Measurements from ENCODE around the gene UBE2E1. TPM values are rescaled to one million over a fixed set of nuclear protein-coding genes. Genes with fewer than 3 reads are reported as not detected.
"Not testable (repeated sequence)": the region's sequence is repeated elsewhere in the genome, so short reads cannot be mapped to it uniquely, and the experiment has no call there.

Gene UBE2E1
- polyA plus RNA-seq, 1 experiment: 134 TPM

DNA sequence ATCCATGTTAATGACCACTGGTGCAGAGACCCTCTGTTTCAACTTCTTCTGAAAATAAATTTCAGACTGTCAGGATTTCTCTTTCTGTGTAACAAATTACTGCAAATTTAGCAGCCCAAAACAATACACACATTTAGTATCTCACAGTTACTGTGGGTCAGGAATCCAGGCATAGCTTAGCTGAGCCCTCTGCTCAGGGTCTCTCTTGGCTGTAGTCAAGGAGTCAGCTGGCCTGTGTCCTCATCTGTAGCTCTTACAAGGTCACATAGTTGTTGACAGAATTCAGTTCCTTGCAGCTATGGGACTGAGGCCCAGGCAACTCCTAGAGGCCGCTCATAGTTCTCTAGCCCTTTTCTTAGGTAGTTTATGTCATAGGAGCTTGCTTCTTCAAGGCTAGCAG, 59.2 kb downstream of the UBE2E1 start:
- H3K27me3 ChIP-seq (ENCODE audit: control insufficient read depth, insufficient read depth, low read length): no peaks in the 10 kb centered on the region
- no peaks in the 10 kb centered on the region for H3K9me3 ChIP-seq (ENCODE audit: control insufficient read depth, insufficient read depth, low read length)
- TF ChIP-seq, protein P1, sequence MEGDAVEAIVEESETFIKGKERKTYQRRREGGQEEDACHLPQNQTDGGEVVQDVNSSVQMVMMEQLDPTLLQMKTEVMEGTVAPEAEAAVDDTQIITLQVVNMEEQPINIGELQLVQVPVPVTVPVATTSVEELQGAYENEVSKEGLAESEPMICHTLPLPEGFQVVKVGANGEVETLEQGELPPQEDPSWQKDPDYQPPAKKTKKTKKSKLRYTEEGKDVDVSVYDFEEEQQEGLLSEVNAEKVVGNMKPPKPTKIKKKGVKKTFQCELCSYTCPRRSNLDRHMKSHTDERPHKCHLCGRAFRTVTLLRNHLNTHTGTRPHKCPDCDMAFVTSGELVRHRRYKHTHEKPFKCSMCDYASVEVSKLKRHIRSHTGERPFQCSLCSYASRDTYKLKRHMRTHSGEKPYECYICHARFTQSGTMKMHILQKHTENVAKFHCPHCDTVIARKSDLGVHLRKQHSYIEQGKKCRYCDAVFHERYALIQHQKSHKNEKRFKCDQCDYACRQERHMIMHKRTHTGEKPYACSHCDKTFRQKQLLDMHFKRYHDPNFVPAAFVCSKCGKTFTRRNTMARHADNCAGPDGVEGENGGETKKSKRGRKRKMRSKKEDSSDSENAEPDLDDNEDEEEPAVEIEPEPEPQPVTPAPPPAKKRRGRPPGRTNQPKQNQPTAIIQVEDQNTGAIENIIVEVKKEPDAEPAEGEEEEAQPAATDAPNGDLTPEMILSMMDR (IDR thresholded peaks at IDR 0.05; ENCODE audit: low read depth, low read length): no peak
- no peak for DNase-seq (ENCODE audit: low read depth, low spot score)
- no peak overlapping the region for H3K4me3 ChIP-seq (ENCODE audit: low read depth, low read length)
- ChIA-PET CTCF (interaction anchor here (1.2 kb wide), 1 partner anchor 31 kb away, joined by 3 read pairs; no protein-coding TSS in a partner anchor), POLR2A (interaction anchor here (0.7 kb wide), 1 partner anchor 73 kb away, joined by 3 read pairs; no protein-coding TSS in a partner anchor)
- no peak overlapping the region for H3K27ac ChIP-seq (ENCODE audit: low read depth, low read length)

DNA sequence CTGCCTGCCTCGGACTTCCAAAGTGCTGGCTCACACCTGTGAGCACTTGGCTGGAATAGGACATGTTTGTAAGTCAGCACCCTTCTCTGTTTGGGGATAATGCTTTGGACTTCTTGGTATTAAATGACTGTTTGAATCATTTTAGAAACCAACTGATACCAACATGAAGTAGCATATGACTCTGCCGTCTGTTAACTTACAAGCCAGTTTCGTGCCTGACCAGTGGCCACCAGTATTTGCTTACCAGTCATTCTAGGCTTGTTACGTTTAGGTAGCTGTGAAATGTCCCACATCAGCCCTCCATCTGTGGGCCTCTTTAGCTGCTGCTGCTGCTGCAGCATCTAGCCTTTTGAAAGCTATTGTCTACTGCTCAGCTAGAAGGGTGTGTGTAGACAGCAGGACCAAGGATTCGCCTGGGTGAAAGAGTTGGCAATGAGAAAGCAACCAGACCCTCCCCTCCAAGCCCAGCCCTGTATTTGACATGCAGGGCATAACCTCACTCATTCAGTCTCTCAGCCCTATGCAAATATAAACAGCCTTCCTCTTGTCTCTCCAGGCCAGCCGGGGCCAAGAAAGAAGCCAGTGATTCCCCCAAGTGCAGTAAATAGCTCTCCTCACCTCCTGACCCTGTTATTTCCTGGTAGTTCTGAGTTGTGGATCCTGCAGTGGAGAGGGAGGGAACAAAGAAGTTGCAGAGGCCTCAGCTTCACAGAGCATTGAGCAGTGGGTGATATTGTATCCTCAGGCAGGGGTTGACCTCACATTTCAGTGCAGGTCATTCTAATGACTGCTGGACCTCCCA, 60.0 kb downstream of the UBE2E1 start:
- Histone ChIP-seq H3K27ac (ENCODE audit: low read depth, low read length) (no peak overlapping the region), H3K4me3 (ENCODE audit: low read depth, low read length) (no peak overlapping the region), H3K27me3 (ENCODE audit: control insufficient read depth, insufficient read depth, low read length) (no peaks in the 10 kb centered on the region), H3K9me3 (ENCODE audit: control insufficient read depth, insufficient read depth, low read length) (no peaks in the 10 kb centered on the region)
- DNase-seq (ENCODE audit: low read depth, low spot score): no peak
- POLR2A ChIA-PET: no interaction called here
- CTCF ChIA-PET: interaction anchor here (0.5 to 1.0 kb wide), 2 partner anchors 11 to 355 kb away, joined by 3 read pairs; no protein-coding TSS in a partner anchor
- TF ChIP-seq, protein P1 (IDR thresholded peaks at IDR 0.05; ENCODE audit: low read depth, low read length): no peak

DNA sequence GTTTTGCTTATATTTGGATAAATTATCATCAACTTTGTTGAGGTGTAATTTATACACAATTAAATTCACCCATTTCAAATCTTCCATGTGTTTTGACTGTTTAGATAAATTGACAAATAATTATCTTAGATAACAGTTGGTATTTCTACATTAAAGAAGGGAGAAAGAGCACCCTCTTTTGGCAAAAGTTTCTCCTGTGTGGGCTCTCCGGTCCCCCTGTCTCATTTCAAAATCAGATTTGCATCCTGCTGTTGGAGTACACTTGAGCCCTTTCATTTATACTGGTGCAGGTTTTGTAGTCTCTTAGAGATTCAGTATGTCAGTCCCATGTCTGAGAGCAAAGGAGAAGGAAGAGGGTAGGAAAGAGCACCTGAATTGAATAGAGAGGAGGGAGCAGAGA, 61.6 kb downstream of the UBE2E1 start:
- Histone ChIP-seq H3K27ac (ENCODE audit: low read depth, low read length) (no peak overlapping the region), H3K4me3 (ENCODE audit: low read depth, low read length) (no peak overlapping the region), H3K9me3 (ENCODE audit: control insufficient read depth, insufficient read depth, low read length) (no peaks in the 10 kb centered on the region), H3K27me3 (ENCODE audit: control insufficient read depth, insufficient read depth, low read length) (no peaks in the 10 kb centered on the region)
- POLR2A ChIA-PET: no interaction called here
- no peak for DNase-seq (ENCODE audit: low read depth, low spot score)
- TF ChIP-seq, protein P1 (IDR thresholded peaks at IDR 0.05; ENCODE audit: low read depth, low read length): no peak
- CTCF ChIA-PET: no interaction called here

DNA sequence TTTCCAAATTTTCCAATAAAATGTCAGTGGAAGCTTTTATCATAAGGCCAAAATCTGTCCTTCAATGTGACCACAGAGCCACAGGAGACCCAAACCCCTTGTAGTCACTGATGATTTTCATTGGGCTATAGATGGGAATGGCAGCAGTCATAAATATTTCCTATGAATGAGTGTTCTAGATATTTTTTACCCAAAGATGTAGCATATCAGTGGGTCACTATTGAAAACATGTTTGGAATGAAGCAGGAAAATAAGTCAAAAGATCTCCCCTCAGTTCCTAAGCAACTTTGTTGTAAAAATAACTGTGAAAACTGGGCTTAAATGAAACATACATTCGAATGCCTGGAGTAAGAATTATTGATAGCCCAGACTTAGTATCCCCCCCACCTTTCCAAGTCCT, 62.1 kb downstream of the UBE2E1 start:
- ChIA-PET POLR2A (no interaction called here), CTCF (no interaction called here)
- no peaks in the 10 kb centered on the region for H3K9me3 ChIP-seq (ENCODE audit: control insufficient read depth, insufficient read depth, low read length)
- TF ChIP-seq, protein P1 (IDR thresholded peaks at IDR 0.05; ENCODE audit: low read depth, low read length): no peak
- H3K27ac ChIP-seq (ENCODE audit: low read depth, low read length): no peak overlapping the region
- H3K27me3 ChIP-seq (ENCODE audit: control insufficient read depth, insufficient read depth, low read length): no peaks in the 10 kb centered on the region
- H3K4me3 ChIP-seq (ENCODE audit: low read depth, low read length): no peak overlapping the region
- no peak for DNase-seq (ENCODE audit: low read depth, low spot score)

DNA sequence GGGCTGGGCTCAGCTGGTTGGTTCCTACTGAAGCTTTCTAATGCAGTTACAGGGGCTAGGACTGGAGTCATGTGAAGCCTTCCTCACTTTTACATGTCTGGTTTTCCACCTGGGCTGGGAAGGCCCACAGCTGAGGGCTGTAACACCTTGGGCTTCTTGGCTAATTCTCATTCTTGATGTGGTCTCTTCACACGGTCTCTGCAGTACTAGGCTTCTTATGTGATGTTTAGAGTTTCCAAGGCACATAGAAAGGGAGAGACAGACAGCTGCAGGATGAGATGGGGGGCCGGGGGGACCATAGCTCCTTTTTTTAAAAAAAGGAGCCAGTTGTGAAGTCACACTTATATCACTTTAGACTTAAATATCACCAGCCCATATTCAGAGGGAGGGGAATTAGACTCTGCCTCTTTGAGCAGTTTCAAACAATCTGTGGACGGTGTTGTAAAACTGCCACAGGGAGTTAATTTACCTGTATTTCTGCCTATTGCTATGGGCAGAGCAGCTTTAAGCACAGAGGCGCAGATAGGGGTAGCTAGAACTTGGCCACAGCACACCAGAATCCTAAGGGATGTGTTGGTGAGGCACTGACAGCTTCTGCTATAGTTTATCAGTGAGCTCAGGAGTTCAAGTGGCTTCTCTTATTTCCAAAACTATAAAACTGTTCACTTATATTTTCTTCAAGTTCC, 64.4 kb downstream of the UBE2E1 start:
- Histone ChIP-seq H3K27ac (ENCODE audit: low read depth, low read length) (no peak overlapping the region), H3K9me3 (ENCODE audit: control insufficient read depth, insufficient read depth, low read length) (no peaks in the 10 kb centered on the region), H3K4me3 (ENCODE audit: low read depth, low read length) (no peak overlapping the region), H3K27me3 (ENCODE audit: control insufficient read depth, insufficient read depth, low read length) (no peaks in the 10 kb centered on the region)
- TF ChIP-seq, protein P1 (IDR thresholded peaks at IDR 0.05; ENCODE audit: low read depth, low read length): no peak
- ChIA-PET CTCF (interaction anchor here (0.6 to 1.0 kb wide), 3 partner anchors 18 to 722 kb away, joined by 3 to 7 read pairs (median 3); no protein-coding TSS in a partner anchor), POLR2A (interaction anchor here (0.6 kb wide), 1 partner anchor 207 kb away, joined by 4 read pairs; no protein-coding TSS in a partner anchor)
- no peak for DNase-seq (ENCODE audit: low read depth, low spot score)

DNA sequence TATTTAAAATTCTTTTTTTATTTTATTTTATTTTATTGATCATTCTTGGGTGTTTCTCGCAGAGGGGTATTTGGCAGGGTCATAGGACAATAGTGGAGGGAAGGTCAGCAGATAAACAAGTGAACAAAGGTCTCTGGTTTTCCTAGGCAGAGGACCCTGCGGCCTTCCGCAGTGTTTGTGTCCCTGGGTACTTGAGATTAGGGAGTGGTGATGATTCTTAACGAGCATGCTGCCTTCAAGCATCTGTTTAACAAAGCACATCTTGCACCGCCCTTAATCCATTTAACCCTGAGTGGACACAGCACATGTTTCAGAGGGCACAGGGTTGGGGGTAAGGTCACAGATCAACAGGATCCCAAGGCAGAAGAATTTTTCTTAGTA, 64.9 kb downstream of the UBE2E1 start:
- H3K4me3 ChIP-seq (ENCODE audit: low read depth, low read length); H3K9me3 ChIP-seq (ENCODE audit: control insufficient read depth, insufficient read depth, low read length); DNase-seq (ENCODE audit: low read depth, low spot score); H3K27me3 ChIP-seq (ENCODE audit: control insufficient read depth, insufficient read depth, low read length); POLR2A ChIA-PET; H3K27ac ChIP-seq (ENCODE audit: low read depth, low read length): not testable (repeated sequence)
- CTCF ChIA-PET: interaction anchor here (0.6 to 1.0 kb wide), 2 partner anchors 18 to 109 kb away, joined by 3 read pairs; no protein-coding TSS in a partner anchor

DNA sequence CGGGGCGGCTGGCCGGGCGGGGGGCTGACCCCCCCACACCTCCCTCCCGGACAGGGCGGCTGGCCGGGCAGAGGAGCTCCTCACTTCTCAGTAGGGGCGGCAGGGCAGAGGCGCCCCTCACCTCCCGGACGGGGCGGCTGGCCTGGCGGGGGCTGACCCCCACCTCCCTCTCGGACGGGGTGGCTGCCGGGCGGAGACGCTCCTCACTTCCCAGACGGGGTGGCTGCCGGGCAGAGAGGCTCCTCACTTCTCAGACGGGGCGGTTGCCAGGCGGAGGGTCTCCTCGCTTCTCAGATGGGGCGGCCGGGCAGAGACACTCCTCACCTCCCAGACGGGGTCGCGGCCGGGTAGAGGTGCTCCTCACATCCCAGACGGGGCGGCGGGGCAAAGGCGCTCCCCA, 65.6 kb downstream of the UBE2E1 start:
- H3K27me3 ChIP-seq (ENCODE audit: control insufficient read depth, insufficient read depth, low read length); H3K27ac ChIP-seq (ENCODE audit: low read depth, low read length); DNase-seq (ENCODE audit: low read depth, low spot score); CTCF ChIA-PET; POLR2A ChIA-PET; H3K9me3 ChIP-seq (ENCODE audit: control insufficient read depth, insufficient read depth, low read length); H3K4me3 ChIP-seq (ENCODE audit: low read depth, low read length): not testable (repeated sequence)

All from AG04450 (cell line).